Stimulated activated CD8-positive, alpha-beta memory T cell treated with anti-CD3 and anti-CD28 coated beads, Interleukin-7, amount 100 ng/mL, for 1 hour (primary cell): ENCODE results near the gene ADARB2.

ENCODE experiments used
- DNase-seq, 2 donors: peaks; one replicate each; pipeline ENCODE4 v3.0.0-alpha.2; 2020; ENCODE audit warnings: low read depth in 2 of 2

Gene ADARB2

DNA sequence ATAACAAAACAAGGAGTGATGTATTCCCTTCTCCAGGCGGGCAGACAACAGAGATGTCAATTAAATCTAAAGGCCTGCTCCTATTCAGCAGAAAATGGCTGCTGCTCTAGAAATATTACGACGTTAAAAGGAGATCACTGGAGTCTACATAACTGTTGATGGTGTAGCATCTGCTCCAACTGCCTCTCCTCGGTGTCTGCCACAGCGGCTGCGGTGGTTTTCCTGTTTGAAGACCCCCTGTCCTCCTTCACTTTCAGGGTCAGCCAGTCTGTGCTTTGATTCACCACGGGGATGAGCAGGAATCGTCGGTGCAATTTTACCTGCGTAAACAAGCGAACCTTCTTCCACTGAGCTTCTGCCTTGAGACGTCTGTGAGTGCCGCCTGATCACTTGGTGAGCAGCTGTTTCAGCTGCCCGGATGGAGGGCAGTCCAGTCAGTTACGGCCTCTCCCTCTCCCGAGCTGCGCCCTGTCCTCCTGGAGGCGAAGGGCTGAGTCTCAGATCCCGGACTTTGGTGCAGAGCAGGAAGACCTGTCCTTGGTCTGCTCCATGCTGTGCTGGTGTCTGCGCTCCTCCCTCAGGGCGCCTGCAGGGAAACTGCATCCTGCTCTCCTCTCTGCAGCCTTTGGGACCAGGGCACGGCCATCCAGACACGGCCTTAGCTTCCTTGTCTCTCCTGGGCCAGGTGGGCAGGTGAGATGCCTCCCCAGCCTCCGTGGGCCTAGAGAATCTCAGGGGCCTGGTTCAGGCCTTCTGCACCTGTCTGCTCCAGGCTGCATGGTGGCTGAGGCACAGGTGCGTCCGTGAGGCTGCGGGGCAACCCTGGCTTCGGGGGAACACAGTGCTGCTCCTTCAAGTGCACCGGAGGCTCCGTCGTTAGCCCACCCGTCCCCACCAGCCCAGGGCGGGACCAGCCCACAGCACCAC lies 326.6 kb downstream of the ADARB2 start:
- DNase-seq: no peak

DNA sequence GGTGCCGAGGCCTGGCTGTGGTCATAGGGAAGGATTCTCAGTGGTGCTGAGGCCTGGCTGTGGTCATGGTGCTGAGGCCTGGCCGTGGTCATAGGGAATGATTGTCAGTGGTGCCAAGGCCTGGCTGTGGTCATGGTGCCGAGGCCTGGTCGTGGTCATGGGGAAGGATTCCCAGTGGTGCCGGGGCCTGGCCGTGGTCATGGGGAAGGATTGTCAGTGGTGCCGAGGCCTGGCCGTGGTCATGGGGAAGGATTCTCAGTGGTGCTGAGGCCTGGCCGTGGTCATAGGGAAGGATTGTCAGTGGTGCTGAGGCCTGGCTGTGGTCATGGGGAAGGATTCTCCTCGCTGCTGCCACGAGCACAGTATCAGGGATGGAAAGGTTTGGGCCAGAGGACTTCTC lies 327.3 kb downstream of the ADARB2 start:
- DNase-seq: no peak

DNA sequence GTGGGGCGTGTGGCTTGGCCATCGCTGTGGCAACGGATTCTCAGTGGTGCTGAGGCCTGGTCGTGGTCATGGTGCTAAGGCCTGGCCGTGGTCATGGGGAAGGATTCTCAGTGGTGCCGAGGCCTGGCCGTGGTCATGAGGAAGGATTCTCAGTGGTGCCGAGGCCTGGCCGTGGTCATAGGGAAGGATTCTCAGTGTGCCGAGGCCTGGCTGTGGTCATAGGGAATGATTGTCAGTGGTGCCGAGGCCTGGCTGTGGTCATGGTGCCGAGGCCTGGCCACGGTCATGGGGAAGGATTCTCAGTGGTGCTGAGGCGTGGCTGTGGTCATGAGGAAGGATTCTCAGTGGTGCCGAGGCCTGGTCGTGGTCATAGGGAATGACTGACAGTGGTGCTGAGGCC lies 327.9 kb downstream of the ADARB2 start:
- DNase-seq: no peak

DNA sequence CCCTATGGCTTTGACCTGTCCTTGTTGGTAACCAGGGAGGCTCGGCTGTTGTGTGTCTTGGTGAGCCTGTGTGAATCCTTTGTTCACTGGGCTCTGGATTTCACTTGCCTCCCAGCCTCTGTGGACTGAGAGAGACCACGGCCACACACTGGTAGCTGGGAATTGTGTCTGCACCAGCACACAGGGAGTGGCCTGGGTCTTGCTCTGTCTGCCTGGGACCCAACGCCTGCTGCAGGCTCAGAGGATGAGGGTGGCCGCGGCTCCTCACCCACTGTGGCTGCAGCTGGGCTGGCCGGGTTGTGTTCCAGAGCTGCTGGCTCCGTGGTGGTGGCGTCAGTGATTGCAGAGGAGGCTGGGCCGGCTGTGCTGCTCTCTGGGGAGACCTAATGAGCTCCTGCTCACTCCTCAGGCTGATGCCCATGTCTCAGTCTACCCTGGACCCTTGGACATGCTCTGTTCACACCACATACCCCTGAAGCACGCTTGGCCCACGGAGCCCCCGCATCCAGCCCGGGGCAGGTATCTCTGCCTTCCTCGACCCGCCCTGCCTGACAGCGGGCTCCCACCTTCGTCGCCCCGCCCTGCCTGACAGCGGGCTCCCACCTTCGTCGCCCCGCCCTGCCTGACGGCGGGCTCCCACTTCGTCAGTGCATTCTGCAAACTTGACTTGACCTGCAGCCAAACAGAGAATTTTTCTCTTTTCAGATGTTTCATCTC lies 328.5 kb downstream of the ADARB2 start:
- no peak for DNase-seq

DNA sequence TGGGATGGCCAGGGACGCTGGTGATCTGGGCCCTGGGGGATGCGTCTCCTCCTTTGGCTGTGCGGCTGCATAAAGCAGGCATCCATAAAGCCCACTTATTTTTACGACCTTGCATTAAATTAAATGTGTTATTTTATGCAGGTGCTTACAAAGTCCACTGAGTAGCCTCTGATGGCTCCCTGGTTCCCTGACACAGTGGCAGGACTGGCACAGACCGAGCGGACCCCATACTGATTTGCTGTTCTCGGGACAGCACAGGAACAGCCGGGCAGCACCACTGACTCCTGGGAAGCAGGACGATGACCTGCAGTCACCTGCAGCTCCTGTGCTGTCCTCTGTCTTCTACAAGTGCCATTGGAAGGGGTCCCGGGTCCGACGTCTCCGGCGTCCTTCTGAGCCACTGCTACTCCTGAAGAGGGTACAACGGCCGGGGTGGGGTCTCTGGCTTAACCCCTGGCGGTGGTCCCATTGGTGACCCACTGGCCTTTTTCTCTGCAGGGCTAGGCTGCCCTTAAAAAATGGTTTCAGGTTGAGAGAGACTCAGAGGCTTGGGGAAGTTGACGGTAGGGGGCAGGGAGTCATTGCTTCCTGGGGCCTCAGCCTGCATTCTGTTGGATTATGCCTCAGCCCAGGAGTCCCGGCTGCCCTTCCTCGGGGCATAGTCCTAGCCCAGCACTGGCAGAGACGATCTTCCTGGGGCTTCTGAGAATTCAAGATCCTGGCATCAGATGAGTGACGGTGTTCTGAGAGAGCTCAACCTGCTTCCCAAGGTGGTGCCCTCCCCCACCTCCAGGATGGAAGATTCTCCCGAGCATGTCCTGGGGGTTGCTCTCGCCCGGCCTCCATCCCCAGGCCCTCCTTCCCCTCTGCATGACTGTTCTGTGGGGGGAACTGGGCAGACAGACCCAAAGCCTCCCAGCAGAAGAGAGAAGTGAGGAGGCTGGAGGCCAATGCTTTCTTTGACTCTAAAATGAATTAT lies 330.1 kb downstream of the ADARB2 start:
- DNase-seq: no peak

DNA sequence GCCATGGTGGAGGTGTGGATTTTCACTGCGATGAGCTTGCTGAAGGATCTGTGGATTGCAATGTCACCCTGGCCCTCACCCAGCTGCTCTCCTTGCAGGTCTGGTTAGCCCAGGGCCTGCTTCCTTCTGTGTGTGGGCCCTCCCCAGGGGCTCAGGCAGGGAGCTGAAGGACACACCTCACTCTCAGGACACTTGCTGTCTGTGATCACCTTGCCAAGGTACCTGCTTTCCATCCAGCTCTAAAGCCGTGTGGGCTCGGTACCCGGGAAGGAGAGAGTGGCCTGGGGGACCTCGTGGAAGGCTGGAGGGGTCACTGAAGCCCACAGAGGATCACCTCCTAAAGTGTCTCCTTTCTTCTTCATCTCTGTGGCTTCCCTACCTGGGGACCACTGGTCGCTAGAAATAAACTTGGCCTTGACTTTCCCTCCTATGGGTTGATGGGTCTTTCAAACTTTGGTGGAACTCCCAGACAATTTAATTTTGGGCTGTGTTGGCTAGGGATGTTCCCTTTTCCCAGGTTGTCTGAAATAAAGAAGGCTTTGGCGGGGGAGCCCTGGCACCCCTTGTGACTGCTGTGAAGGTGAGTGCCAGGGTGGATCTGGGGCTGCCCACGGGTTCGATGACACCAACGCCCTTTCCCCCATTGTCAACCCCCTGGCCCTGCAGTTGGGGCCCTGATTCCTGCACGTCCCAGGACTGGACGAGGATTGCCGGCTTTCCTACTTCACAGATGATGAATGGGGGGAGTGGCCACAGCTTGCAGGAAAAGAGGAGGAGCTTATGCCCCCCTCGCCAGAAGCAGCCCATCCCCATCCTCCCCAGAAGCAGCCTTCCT lies 331.0 kb downstream of the ADARB2 start:
- no peak for DNase-seq

DNA sequence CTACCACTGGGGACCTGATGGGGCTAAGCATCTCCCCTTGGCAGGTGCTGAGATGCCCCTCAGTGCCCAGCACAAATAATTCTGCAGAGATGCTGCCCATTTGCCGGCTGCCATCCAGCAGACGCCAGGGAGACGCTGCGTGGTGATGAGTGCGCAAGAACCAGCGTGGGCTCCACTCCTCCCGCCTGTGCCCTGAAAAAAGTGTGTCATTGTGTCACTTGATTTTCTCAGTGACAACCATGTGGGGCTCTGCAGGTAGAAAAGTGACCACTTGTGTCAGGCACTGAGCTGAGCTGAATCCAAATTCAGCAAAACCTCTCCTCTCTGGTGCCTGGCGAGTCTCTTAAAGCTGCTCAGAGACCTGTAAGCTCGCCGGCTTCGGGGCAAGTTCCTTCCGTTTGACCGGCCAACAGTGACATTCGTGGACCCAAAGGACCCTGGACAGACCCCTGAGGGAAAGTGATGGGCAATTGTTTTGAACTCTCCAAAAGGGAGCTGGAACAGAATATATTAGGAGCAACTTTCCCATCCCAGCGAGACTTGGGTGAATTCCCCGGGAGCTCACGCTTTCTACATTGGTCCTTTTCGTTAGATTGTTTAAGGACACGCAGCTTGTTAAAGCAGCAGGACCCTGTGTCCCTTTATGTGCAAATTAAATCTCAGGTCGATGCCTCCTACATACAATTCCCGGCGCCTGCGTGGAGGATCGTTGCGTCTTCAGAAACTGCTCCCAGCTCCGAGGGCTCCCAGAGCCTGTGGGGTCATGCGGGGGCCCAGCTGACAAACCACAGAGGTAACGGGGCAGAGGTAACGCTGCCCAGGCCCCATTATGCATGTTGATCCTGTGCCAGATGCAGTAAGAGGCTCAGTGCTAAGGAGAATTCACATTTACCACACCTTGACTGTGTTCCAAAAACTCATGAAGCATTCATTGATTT lies 332.7 kb downstream of the ADARB2 start:
- no peak for DNase-seq

DNA sequence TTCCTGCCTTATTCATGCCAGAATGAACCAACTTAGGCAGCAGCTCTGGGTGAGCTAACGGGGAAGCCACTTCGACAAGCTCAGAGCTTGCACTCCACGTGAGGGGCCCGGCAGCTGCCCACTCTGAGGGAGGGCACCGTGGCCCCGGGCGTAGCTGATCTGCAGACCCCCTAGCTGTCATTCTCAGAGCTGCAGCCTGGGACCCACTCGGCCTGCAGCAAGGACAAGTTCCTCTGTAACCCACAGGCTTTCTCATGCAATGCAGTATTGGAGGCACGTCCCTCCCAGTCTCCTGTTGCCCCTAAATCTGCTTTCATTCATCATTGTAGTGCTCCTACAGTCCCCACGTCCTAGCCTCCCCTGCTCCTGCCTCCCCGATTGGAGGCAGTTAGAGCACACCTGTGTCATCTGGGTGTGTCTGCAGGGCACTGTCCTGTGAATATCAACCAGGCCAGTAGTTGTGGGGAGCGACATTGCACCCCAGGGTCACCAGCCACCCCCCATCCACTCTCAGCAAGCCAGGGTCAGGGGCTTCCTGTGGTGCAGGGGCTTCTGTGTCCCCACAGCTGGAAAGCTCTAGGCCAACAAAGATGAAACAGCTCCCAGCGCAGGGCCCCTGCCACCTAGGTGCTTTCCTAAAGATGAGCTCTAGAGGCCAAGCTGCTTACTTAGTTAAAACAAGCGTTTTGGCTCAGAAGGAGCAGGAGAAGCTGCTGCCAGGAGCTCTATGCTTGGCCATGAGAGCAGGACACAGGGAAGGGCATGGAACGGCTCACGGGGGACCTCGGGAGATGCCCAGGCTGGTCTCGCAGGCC lies 333.6 kb downstream of the ADARB2 start:
- no peak for DNase-seq

DNA sequence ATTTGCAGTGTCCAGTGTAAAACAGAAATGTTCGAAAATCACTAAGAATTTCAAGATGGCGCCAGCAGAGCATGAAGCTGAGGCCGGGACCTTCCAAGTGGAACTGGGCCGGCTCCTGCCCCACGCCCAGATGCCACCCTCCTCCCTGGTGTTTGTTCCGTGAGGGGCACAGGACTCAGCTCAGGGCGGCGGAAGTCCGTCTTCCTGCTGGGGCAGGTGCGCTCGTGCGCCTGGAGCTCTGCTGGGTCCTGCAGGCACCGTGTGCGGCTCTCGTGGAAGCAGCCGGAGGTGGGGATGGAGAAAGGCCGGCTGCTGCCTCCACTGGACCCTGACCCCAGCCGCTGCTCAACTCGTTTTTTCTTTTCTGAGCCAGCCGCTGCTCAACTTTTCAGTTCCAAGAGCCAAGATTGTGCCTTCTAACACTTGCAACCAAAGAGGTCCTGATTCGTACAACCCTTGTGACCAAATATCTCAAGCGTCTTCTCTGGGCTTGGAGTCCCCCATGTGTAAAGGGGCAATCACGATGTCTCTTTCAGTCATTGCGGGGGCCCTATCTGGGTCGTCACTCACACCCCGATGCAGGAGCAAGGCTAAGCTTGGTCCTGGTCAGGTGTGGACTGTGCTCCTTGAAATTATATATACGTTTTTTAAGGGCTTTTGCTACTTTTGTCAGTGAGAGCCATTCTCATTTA lies 334.4 kb downstream of the ADARB2 start:
- no peak for DNase-seq

DNA sequence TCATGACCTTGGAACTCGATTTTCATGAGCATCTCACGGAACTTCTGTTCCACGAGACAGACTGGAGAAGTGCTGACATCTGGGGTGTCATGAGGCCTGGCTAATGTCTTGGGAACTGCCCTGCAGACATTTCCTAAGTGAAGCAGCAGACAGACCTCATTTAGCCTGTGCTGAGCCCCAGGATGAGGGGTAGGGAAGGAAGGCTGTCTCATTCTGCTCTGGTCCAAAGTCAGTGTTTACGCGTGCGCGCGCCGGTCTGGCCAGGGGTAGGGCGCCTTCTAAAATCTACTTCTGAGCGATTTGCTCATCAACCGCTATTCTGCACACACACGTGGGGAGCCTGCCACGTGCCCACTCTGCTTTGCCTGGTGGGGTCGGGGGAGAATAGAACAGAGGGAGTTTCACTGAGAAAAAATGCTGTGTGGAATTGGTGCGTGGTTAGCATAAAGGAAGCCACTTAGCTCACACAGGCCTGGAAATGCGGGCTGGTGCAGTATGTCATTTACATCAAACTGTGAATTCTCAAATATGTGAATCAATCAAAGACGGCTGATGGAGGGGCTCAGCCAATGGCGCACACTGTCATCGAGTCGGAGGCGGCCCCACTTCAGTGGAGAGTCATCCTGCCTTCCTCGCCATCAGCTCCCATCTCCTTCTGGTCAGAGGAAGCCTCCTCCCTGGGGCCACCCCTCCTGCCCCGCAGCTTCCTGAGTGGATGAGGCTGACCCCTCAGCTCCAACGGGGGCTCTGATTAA lies 335.1 kb downstream of the ADARB2 start:
- no peak for DNase-seq

DNA sequence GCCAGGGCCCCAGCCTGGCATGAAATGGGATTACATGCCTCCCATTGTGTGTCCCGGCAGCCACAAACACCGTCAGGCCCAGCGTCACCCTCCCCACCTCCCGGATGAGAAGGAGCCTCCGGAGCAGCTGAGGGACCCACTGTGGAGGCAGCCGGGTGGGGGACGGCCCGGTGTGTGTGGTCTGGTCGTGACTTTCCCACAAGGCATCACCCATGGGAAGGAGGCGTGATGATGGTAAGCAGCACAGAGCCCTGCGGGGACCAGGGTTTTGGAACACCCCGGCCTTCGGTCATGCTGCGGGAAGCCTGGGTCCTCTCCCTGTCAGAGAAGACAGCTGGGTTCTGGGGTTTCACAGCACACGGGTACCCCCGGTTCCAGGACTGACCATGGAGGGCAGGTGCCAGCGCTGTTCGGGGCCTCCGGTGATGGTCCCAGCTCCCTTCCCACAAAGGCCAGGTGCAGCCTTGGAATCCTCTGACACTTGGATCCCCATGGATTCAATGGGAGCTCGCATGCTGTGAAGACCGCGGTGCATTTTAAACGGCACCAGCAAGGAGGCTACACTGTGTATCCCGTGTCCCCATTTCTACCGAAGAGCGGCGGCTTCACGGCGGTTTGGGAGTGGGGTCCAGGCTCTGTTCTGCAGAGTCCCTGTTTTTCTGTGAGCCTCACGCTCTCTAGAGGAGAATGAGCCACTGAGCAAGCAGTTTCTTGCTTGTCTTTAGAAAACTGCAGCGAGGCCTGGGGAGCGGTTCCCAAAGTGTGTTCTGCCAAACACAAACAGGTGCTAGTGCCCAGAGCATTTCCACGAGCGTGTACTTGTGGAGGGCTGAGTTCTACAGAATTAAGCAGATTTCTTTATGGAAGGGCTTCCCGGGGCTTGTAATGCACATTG lies 336.0 kb downstream of the ADARB2 start:
- no peak for DNase-seq

DNA sequence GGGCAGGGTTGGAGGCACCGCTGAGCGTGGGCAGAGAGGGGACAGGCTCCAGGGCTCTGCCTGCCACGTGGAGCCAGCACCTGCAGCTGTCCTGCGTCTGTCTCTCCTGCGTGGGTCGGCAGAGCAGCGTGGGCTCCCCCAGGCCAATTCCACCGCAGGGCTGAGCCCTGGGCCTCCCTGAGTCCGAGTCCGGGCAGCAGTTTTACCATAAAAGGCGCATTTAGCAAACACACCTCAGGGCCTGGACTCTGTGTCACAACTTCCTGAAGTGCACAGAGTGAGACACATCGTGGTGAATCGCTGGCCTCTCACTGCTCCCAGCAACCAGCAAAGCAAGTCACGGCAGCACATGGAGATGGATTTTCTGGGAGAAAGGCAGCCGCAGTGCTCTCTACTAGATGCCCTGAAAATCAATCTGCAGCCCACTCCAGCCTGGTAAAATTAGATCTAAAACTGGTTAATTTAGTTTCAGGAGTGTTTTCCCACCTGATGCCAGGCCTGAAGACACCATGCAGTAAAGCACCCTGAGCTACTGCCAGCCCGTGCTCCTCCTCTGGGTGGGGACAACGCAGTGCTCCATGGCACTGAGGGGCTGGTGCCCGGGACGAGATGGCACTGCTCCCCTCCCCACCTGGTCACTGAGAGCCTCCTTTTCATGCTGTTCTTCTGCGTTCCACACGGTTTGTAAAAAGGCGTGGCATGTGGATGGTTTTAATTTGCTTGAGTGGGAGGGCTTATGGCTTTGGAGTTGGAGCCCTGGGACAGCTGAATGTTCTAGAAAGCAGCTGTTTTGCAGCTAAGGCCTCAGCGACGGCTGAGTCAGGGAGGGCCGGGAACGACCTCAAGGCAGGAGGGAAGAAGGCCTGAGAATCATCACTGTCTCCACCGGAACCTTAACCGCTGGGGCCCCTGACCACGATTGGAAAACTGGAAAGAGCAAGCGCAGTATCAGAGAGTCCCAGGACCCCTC lies 336.9 kb downstream of the ADARB2 start:
- no peak for DNase-seq

DNA sequence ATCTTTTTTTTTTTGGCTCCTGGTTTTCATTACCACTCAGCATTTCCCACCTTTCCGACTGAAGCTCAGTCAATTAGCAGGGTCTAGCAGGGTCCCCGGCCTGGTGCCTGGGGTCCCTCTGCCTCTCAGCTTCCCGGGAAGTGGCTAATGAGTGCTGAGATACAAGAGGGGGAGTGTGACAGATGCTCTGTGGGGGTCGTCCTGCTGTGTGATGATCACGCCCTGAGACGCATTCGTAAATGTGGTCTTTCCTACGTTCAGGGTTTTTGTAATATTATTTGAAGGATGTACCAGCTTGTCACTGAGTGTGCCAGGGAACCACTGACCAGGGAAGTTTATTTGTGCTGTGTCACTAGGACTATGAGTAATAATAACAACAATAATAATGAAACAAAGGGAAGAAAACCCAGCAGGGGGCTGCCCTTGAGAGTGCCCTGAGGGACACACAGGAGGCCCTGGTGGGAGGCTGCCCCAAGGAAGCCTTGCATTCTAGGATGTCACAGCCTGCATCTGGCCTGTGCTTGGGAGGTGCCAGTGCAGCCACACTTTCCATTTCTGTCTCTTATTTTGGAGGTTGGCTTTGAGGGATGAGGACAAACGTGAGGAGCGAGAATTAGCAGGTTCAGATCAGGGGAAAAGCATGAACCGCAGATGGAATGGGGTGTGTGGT lies 337.8 kb downstream of the ADARB2 start:
- DNase-seq: no peak

DNA sequence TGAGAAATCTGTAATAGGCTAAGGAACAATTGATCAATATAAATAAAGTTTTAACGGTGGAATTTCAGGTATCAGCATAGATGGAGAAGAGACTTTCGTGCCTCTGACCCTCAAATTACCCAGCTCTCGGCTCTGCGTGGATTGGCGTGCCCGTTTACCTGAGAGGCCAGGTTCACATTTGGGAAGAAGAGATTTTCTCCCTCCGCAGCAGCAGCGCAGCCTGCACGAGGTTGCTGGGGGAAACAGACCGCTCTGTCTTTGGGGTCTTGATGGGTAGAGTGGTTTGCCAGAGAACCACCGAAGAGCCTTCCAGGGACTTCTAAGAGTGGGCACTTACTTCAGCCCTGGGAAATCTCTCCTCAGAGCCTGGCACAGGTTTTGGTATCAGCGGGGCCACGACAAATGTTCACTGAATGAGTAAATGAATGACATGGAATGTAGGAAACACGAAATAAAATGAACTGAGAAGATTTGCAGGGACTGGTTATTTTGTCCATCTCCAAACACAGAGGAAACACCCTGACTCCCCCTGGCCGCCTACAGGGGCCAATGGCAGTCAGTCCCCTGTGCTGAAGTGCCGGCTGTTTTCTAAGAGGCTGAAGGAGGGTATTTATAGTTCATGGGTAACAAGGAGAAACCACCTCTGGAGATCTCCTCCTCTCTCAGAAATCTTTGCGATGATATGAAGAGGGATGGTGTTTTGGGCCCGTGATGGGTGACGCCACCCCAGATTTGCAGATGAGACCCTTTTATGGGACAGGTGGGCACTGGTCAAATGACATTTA lies 338.5 kb downstream of the ADARB2 start:
- DNase-seq: no peak
